ACHN (cell line): ENCODE measurements around the gene CCDC182.

Experiments
- DNase-seq: peaks from one replicate; pipeline ENCODE4 v3.0.0-alpha.2; 2015
- in situ Hi-C: cut with HindIII; loops from 2 replicates; pipeline ENCODE4 v1.10.0; 2017; ENCODE audit warnings: low sequenced_read_pairs, low pct_ligation_motif_present, low pct_unique_long_range_greater_than_20kb

CCDC182 gene

GRCh38 chr17:57761887-57762286 lies 16.8 kb upstream of the CCDC182 start:
- in situ Hi-C loops: no loop called here
- DNase-seq: no peak

GRCh38 chr17:57760046-57760445 lies 14.9 kb upstream of the CCDC182 start:
- in situ Hi-C loops: no loop called here
- no peak for DNase-seq

GRCh38 chr17:57758654-57759053 lies 13.6 kb upstream of the CCDC182 start:
- no peak for DNase-seq
- in situ Hi-C loops: no loop called here

- DNase-seq: no peak
- in situ Hi-C loops: no loop called here
Measured at GRCh38 chr17:57757735-57758134, 12.6 kb upstream of the CCDC182 start.

GRCh38 chr17:57756951-57757350 lies 11.9 kb upstream of the CCDC182 start:
- DNase-seq: no peak
- in situ Hi-C loops: no loop called here

- no peak for DNase-seq
- in situ Hi-C loops: no loop called here
Measured at GRCh38 chr17:57755480-57756070, 10.5 kb upstream of the CCDC182 start.

GRCh38 chr17:57752031-57752905 lies 7.2 kb upstream of the CCDC182 start:
- in situ Hi-C loops: no loop called here
- DNase-seq: no peak

GRCh38 chr17:57751348-57751971 lies 6.4 kb upstream of the CCDC182 start:
- DNase-seq: no peak
- in situ Hi-C loops: no loop called here

- no peak for DNase-seq
- in situ Hi-C loops: no loop called here
Measured at GRCh38 chr17:57750895-57751294, 5.8 kb upstream of the CCDC182 start.

GRCh38 chr17:57750109-57750871 lies 5.2 kb upstream of the CCDC182 start:
- in situ Hi-C loops: no loop called here
- no peak for DNase-seq

- DNase-seq: no peak
- in situ Hi-C loops: no loop called here
Measured at GRCh38 chr17:57749701-57750100, 4.6 kb upstream of the CCDC182 start.

- in situ Hi-C loops: no loop called here
- DNase-seq: peak; percentile 68
Measured at GRCh38 chr17:57747221-57748017, 2.3 kb upstream of the CCDC182 start.

GRCh38 chr17:57746221-57746620 lies 1.1 kb upstream of the CCDC182 start:
- in situ Hi-C loops: no loop called here
- no peak for DNase-seq

- in situ Hi-C loops: no loop called here
- no peak for DNase-seq
Measured at GRCh38 chr17:57744195-57745170, 616 bp downstream of the CCDC182 start.

GRCh38 chr17:57740235-57740528 lies 4.9 kb downstream of the CCDC182 start:
- in situ Hi-C loops: no loop called here

GRCh38 chr17:57739402-57740234 lies 5.5 kb downstream of the CCDC182 start:
- DNase-seq: peak; percentile 20
- in situ Hi-C loops: no loop called here

More at GRCh38 chr17:57740235-57740528, 4.9 kb downstream of the CCDC182 start:
- DNase-seq: no peak

GRCh38 chr17:57737450-57737849 lies 7.6 kb downstream of the CCDC182 start:
- in situ Hi-C loops: no loop called here
- DNase-seq: no peak
